GM19043 (cell line): ENCODE data around the gene PDGFRA.
A peak's percentile ranks its signal among the peaks of the same experiment; 100 is the strongest.

Experiments
- ATAC-seq: cut with Tn5 transposase; IDR thresholded peaks from one replicate; pipeline ENCODE4 v1.9.1; 2021; ENCODE audit warnings: low read depth; ENCODE audit not compliant: unreplicated experiment

The PDGFRA gene

GRCh38 chr4:54254915-54255246 lies 25.8 kb downstream of the PDGFRA start:
- ATAC-seq, result no peak

GRCh38 chr4:54255881-54256280 lies 26.8 kb downstream of the PDGFRA start:
- ATAC-seq, result no peak

DNA sequence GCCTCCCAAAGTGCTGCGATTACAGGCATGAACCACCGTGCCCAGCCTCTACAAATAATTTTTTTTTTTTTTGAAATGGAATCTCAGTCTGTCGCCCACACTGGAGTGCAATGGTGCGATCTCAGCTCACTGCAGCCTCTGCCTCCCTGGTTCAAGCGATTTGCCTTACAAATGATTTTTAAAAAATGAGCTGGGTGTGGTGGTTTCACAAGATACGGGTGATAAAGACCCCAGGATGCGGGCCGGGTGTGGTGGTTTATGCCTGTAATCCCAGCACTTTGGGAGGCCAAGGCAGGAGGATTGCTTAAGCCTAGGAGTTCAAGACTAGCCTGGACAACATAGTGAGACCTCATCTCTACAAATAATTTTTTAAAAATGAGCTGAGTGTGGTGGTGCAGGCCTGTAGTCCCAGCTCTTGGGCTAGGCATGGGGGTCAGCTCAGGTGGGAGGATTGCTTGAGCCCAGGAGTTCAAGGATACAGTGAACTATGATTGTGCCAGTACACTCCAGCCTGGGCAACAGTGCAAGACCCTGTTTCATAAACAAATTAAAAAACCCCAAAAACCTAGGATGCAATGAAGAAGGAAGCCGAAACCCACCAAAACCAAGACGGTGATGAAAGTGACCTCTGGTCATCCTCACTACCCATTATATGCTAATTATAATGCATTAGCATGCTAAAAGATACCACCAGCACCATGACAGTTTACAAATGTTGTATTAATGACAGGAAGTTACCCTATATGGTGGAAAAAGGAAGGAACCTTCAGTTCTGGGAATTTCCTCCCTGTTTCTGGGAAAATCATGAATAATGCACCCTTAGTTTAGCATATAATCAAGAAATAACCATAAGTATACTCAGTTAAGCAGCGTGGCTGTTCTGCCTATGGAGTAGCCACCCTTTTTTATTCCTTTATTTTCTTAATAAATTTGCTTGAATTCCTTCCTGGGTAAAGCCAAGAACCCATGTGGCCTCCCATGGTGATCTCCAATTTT lies 27.7 kb downstream of the PDGFRA start:
- ATAC-seq, result no peak

- no peak for ATAC-seq
These were observed 36.3 kb downstream of the PDGFRA start for GRCh38 chr4:54265366-54265765.

- no peak for ATAC-seq
These were observed 39.1 kb downstream of the PDGFRA start for GRCh38 chr4:54268151-54268550.

GRCh38 chr4:54271464-54271863 lies 42.4 kb downstream of the PDGFRA start:
- ATAC-seq, result no peak

DNA sequence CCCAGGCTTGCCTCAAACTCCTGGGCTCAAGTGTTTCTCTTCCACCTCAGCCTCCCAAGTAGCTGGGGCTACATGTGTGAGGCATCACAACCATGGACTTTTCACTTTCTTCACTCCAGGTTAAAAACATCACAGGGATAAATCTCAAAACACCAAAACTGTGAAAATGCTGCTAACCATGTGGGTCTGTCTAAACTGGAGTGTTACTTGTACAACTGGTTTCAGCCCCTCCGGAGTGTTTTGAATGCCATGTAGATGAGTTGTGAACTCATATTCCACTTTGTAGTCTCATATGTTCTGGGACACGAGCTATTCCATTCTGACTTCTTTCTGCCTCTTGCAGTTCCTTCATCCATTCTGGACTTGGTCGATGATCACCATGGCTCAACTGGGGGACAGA lies 43.0 kb downstream of the PDGFRA start:
- ATAC-seq, result no peak

DNA sequence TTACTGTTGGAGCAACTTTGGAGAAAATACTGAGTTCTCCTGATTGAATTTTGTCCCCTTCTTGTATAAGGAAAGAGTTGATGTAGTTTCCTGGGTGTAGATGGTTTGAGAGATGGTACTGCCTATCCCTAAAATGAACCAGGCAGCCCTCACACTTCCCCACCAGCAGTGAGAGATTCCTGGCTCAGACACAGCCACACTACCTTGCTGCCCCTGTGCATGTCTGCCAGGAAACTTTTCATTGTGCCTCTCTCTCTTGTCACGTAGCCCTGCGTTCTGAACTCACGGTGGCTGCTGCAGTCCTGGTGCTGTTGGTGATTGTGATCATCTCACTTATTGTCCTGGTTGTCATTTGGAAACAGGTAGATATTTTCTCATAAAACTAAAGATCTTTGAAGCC lies 45.2 kb downstream of the PDGFRA start:
- no peak for ATAC-seq

DNA sequence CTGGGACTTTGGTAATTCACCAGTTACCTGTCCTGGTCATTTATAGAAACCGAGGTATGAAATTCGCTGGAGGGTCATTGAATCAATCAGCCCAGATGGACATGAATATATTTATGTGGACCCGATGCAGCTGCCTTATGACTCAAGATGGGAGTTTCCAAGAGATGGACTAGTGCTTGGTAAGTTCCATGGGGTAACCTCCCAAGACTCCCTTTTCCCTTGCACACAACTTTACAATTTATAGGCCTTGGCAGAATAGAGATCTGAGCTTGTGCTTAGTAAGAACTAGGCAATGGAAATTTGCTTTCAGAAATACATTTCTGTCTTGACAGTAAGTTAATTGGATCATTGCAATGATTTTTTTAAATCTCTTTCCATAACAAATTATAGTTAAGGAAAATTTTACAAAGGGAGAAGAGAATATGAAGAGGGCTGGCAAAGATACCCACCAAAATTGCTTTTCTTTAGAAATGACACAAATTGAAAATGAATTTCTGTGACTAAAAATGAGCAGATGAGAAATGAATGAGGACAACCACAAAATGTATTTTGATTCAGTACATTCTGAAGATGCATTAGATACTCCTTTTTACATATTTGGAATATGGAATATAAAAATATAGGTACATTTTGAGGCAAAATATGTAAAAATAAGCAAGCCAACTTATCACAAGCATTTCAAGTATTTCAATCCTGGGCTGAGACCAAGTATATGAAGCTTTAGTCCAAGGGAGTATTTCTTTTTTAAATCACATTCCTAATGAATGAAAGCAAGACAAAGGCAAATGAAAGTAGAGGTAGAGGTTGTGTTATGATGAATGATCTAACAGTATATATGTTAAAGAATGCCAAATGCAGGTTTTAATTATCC lies 45.9 kb downstream of the PDGFRA start:
- ATAC-seq, result no peak

GRCh38 chr4:54276641-54277430 lies 47.7 kb downstream of the PDGFRA start:
- no peak for ATAC-seq

- ATAC-seq, result peak; percentile 67
These were observed 48.6 kb downstream of the PDGFRA start for GRCh38 chr4:54277691-54278090.

DNA sequence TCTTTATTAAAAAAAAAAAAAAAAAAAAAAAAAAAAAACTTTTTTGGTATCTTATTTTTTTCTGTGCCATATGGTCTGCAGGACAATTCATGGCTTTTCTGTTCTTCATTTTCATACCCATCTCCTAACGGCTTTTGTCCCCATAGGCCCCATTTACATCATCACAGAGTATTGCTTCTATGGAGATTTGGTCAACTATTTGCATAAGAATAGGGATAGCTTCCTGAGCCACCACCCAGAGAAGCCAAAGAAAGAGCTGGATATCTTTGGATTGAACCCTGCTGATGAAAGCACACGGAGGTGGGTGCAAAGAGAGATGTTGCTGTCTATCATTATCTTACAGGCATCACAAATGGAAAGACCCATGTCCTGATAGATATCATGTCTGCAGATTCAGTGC lies 49.1 kb downstream of the PDGFRA start:
- no peak for ATAC-seq

- no peak for ATAC-seq
These were observed 52.1 kb downstream of the PDGFRA start for GRCh38 chr4:54281054-54281766.

GRCh38 chr4:54282837-54283236 lies 53.7 kb downstream of the PDGFRA start:
- ATAC-seq, result no peak

GRCh38 chr4:54289316-54289715 lies 60.2 kb downstream of the PDGFRA start:
- no peak for ATAC-seq

GRCh38 chr4:54290980-54291379 lies 61.9 kb downstream of the PDGFRA start:
- ATAC-seq, result no peak

- no peak for ATAC-seq
These were observed 67.6 kb downstream of the PDGFRA start for GRCh38 chr4:54296548-54297203.

- no peak for ATAC-seq
These were observed 79.0 kb downstream of the PDGFRA start for GRCh38 chr4:54308110-54308509.
